GM15510 (cell line): Measurements from ENCODE around the gene ENOSF1.

ENCODE experiments used
- POLR2A ChIP-seq: IDR thresholded peaks from 3 replicates; pipeline ENCODE4 v1.6.1; 2011; ENCODE audit warnings: borderline replicate concordance; ENCODE audit not compliant: insufficient read length; ENCODE audit errors: extremely low read depth

ENOSF1 gene

GRCh38 chr18:662197-662596, 50.2 kb downstream of the ENOSF1 start:
- no peak for TF ChIP-seq POLR2A

DNA sequence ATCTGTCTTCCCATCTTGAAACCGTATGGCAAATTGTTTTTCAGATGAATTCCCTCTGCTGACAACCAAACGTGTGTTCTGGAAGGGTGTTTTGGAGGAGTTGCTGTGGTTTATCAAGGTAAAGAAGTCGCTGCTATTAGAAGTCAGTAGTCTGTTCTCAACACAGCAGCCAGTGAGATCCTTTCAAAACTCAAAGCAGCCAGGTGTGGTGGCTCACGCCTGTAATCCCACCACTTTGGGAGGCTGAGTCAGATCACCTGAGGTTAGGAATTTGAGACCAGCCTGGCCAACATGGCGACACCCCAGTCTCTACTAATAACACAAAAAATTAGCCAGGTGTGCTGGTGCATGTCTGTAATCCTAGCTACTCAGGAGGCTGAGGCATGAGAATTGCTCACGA, 52.8 kb downstream of the ENOSF1 start:
- TF ChIP-seq POLR2A, result no peak

DNA sequence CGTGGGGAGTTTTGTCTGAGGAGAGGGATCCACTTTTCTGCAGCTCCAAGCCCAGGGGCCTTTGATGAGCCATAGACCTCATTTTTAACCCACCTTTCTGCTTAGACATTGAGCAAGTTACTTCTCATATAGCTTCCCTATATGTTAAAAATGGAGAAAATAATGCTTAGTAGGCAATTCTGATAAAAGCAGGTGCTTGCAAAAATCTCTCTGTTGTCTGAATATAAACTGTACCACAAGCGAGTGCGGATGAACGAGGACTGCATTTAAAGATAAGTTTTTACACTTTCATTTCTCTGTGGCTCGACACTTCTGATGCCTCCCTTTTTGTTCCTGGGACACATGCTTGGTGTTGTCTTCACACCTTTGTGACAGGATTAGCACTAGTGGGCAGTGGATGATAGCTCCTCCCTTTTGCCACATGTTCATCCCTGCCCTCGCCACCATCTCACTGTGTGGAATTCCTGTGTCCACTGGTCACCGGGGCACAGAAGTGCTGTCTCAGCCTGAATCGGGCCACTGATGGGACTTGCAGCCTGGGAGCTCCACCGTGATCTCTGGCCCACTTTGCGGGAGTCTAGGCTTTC, 53.4 kb downstream of the ENOSF1 start:
- TF ChIP-seq POLR2A, result no peak

GRCh38 chr18:658001-658946, 54.2 kb downstream of the ENOSF1 start:
- peak; percentile 78 for TF ChIP-seq POLR2A

DNA sequence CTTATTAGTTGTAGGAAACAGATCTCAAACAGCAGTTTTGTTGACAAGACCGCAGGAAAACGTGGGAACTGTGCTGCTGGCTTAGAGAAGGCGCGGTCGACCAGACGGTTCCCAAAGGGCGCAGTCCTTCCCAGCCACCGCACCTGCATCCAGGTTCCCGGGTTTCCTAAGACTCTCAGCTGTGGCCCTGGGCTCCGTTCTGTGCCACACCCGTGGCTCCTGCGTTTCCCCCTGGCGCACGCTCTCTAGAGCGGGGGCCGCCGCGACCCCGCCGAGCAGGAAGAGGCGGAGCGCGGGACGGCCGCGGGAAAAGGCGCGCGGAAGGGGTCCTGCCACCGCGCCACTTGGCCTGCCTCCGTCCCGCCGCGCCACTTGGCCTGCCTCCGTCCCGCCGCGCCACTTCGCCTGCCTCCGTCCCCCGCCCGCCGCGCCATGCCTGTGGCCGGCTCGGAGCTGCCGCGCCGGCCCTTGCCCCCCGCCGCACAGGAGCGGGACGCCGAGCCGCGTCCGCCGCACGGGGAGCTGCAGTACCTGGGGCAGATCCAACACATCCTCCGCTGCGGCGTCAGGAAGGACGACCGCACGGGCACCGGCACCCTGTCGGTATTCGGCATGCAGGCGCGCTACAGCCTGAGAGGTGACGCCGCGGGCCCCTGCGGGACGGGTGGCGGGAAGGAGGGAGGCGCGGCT, 55.0 kb downstream of the ENOSF1 start, which contains the start of gene TYMS:
Gene TYMS (plus strand): TSS at position 343 of the 690 bp plus-strand sequence. CDS start 90 bp downstream, at position 433.
- TF ChIP-seq POLR2A, result peak; percentile 48

GRCh38 chr18:655445-655844, 57.0 kb downstream of the ENOSF1 start:
- TF ChIP-seq POLR2A, result no peak

DNA sequence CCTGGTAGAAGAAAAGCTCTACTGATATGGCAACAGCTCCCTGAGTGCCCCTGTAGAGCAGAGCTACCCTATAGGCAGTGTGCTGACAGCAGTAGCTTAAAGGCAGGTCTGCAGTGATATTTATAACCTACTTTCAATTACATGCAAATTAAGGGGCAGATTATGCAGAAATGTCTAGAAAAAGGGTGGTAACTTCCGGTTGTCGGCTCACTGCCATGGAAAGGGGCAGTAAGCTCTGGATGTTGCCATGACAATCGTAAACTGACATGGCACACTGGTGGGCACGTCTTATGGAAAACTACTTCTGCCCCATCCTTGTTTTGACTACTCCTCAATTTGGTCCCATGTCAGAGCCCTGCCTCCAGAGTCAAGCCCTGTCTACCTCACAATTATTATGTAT, 57.8 kb downstream of the ENOSF1 start:
- TF ChIP-seq POLR2A, result no peak

GRCh38 chr18:653512-653911, 58.9 kb downstream of the ENOSF1 start:
- no peak for TF ChIP-seq POLR2A

DNA sequence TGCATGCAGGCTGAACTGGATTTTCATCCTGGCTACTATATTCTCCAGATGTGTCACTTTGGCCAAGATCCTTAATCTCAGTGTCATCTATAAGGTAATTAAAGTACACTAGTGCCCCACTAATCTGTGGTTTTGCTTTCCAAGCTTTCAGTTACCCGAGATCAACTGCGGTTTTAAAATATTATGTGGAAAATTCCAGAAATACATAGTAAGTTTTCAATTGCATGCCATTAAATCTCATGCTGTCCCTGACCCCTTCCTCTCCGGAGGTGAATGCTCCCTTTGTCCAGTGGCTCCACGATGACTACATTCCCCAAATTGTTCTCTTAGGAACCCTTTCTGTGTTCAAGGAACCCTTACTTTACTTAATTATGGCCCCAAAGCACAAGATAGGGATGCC, 60.3 kb downstream of the ENOSF1 start:
- no peak for TF ChIP-seq POLR2A

GRCh38 chr18:650428-650858, 62.0 kb downstream of the ENOSF1 start:
- no peak for TF ChIP-seq POLR2A

- no peak for TF ChIP-seq POLR2A
Measured at GRCh38 chr18:649341-649740, 63.1 kb downstream of the ENOSF1 start.

DNA sequence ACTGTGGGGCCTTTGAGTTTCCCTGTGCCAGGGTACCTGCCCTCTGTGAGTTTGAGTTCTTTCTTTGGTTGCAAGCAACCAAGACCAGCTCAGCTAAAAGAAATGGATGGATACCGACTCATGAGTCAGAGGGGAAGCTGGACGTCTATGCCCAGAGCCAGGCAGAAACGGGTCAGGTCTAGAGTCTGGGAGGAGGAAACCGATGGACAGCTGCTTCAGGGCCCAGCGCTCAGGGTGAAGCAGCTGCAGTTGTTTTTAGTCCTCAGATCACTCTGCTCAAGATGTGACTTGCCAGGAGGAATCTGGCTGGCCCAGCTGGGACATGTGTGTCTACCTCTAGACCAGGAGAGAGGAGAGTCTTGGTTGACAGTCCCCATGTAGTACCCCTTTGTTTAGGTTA, 65.1 kb downstream of the ENOSF1 start:
- no peak for TF ChIP-seq POLR2A

DNA sequence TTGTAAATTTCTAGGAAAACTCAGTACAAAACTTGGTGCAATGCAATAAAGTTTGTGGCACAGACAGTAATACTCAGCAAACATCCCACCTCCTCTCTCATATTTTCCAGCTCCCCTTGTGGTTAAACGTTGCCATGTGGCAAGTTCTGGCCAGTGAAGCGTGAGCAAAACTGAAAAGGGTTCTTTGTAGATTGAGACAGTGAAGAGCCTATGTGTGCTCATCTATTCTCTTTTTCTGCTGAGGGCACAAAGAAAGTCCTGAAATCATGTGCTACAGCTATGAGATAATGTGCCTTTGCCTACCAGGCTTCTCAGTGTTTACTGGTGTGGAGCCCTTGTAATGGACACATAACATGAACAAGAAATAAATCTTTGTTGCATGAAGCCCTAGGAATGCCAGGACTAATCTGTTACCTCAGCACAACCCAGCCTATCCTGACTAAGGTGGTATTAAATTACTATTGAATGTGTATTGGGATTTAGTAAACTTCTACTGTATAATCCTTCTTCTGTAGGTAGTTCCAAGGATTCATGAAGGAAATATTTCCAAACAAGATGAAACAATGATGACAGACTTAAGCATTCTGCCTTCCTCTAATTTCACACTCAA, 67.9 kb downstream of the ENOSF1 start:
- TF ChIP-seq POLR2A, result no peak

DNA sequence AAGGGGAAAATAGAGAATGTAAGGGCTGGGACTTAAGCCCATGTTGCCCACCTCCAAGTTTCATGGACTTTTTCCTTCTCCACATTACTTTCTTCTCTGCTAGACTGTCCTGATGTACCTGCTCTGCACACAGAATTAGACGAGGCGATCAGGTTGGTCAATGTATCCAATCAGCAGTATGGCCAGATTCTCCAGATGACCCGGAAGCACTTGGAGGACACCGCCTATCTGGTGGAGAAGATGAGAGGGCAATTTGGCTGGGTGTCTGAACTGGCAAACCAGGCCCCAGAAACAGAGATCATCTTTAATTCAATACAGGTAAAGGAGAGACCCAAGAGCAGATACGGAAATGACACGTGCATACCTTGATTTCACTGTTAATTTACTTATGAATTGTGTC, 71.2 kb downstream of the ENOSF1 start:
- no peak for TF ChIP-seq POLR2A

- no peak for TF ChIP-seq POLR2A
Measured at GRCh38 chr18:635171-635570, 77.3 kb downstream of the ENOSF1 start.
